SIG-M5 treated with dmso at 0.1 percent for 504 hours (cell line): ENCODE results near the gene QPCTL.
A peak's percentile ranks its signal among the peaks of the same experiment; 100 is the strongest.
"Not testable (repeated sequence)": the region's sequence is repeated elsewhere in the genome, so short reads cannot be mapped to it uniquely, and the experiment has no call there.

Experiments used
- DNase-seq: peaks from one replicate; lab custom pipeline; 2025; ENCODE audit not compliant: unreplicated experiment; lab: John Stamatoyannopoulos, UW

Gene QPCTL

GRCh38 chr19:45674946-45675345 is 17.5 kb upstream of the QPCTL start:
- no peak for DNase-seq

DNA sequence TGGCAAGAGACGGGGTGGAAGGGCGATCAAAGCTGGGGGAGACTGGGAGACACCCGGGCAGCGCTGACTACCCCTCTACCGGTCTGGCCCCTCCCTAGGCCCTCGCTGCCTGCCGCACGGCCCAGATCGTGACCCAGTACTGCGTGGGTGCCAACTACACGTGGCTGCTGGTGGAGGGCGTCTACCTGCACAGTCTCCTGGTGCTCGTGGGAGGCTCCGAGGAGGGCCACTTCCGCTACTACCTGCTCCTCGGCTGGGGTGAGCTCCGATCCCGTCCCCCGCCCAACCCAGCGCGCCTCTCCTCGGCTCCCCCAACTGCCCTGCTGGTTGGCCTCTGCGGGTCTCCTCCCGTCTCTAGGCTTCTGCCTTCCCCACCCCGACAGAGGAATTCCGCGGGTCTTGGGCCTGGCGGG is 15.6 kb upstream of the QPCTL start:
- no peak for DNase-seq

- DNase-seq = peak; percentile 73
Measured at GRCh38 chr19:45677351-45678230, 14.9 kb upstream of the QPCTL start.

- DNase-seq = peak; percentile 75
Measured at GRCh38 chr19:45681391-45682015, 11.0 kb upstream of the QPCTL start.

DNA sequence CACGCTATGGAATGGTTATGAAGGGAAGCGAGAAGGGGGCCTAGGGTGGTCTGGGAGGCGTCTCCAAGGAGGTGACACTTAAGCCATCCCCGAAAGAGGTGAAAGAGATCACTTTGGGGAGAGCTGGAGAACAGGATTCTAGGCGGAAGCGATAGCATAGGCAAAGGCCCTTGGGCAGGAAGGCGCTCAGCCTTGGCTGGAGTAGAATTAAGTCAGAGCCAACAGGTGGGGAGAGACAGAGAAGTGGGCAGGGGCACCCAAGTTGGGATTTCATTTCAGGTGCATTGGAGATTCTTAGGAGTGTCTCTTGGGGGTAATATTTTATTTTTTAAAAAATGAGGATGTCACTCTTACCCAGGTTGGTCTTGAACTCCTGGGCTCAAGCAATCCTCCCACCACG is 10.3 kb upstream of the QPCTL start:
- no peak for DNase-seq

GRCh38 chr19:45682908-45683307 is 9.6 kb upstream of the QPCTL start:
- DNase-seq = no peak

DNA sequence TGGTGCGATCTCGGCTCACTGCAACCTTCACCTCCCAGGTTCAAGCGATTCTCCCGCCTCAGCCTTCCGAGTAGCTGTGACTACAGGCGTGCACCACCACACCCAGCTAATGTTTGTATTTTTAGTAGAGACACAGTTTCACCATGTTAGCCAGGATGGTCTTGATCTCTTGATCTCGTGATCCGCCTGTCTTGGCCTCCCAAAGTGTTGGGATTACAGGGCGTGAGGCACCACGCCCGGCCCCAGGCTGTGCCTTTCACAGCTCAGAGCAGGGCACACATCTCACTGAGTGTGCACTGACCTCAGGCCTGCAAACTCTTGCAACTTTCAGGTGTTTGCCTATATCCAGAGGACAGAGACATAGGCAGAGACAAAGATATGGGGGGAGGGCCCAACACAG is 7.4 kb upstream of the QPCTL start:
- not testable (repeated sequence) for DNase-seq

DNA sequence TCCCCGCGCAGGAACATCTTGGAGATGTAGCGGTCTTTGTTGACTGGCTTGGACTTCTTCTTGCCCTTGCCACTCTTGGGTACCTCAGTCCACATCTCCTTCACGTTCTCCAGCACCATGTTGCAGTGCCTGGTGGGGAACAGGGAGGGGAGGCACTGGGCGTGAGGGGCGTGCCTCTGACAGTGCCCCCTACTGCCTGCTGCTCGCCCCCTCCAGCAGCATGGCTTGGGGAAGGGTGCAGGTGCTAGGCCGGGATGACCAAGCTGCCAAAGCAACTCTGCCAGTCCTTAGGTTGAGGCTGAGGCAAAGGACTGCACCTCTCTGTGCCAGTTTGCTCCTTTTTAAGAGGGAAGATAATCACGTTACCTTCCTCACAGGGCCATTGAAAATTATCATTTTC is 4.9 kb upstream of the QPCTL start:
- DNase-seq = no peak

- peak; percentile 90 for DNase-seq
Measured at GRCh38 chr19:45691516-45692186, 815 bp upstream of the QPCTL start, which contains the start of gene SNRPD2. Gene SNRPD2, minus strand, starts transcription at chr19:45691953. Its CDS starts 65 bp downstream, at chr19:45691888.

- peak; percentile 68 for DNase-seq
Measured at GRCh38 chr19:45693106-45693788, 781 bp downstream of the QPCTL start.

DNA sequence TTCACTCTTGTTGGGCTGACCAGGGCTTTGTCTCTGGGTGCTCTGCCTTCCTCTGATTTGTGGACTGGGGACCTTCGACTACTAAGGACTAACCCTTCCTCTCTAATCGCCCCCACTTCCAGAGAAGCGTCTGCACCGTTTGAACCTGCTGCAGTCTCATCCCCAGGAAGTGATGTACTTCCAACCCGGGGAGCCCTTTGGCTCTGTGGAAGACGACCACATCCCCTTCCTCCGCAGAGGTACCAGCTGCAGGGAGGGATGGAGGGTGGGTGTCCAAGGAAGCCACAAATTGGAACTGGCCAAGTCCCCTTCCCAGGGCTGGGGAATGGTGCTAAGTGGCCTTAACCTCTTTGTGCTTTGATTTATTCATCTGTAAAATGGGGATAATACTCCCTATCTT is 9.2 kb downstream of the QPCTL start:
- no peak for DNase-seq

GRCh38 chr19:45705115-45705514 is 12.6 kb downstream of the QPCTL start:
- no peak for DNase-seq

- DNase-seq = no peak
Measured at GRCh38 chr19:45705710-45706415, 13.4 kb downstream of the QPCTL start.

GRCh38 chr19:45710356-45711130 is 18.1 kb downstream of the QPCTL start:
- DNase-seq = no peak

DNA sequence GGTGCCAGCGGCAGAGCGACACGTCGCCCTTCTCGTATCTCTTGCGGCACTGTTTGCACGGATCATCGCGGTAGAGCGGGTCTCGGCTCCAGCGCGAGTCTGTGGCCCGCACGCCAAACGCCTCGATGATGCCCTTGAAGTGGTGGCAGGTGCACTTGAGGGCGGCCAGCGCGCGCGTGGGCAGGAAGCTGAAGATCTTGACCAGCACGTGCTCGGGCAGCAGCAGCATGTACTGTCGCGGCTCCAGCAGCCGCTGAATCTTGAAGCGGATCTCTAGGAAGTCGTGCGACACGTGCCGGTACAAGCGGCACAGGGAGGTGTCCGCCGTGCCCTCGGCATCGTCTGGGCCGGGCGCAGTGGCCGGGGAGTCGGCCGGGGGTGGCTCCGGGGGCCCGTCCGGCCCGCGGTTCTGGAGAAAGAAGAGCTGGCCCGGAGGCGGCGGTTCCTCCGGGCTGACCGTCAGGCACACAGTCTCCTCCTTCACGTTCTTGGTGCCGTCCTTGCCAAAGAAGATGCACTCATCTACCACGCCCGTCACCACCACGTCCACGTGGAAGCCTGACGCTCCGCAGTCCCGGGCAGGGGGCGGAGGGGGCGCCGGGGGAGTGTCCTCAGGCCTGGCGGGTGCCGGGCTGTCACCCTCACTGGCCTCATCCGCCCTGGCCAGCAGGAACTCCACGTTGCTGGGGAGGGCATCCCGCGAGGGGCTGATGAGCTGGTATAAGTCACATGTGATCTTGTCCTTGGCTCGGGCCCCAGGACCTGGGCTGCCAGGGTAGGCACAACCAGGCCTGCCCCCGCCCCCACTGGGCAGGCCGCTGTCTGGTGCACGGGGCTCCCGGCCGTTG is 19.6 kb downstream of the QPCTL start:
- DNase-seq = no peak

GRCh38 chr19:45712699-45713067 is 20.2 kb downstream of the QPCTL start:
- no peak for DNase-seq

GRCh38 chr19:45713141-45713540 is 20.7 kb downstream of the QPCTL start:
- DNase-seq = no peak

DNA sequence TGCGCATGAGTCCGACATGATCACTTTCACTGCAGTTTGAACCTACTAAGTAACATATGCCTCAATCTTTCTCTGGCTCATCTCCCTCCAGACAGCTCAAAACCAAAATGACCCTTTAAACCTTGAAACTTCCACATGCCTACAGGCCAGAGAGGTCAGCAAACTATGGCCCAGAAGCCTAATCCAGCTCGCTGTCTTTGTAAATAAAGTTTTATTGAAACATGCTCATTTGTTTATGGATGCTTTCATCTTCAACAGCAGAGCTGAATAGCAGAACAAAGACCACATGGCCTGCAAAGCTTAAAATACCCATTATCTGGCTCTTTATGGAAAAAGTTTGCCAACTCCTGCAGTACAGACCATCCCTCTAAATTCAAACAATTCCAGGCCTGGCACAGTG is 22.7 kb downstream of the QPCTL start:
- DNase-seq = no peak
